Astrocyte (in vitro differentiated cells and primary cell): ENCODE data around the gene PHF24. TPM values are rescaled to one million over a fixed set of nuclear protein-coding genes. Genes with fewer than 3 reads are reported as not detected.

Experiments
- DNase-seq: peaks from one replicate; pipeline ENCODE4 v3.0.0-alpha.2; 2010; ENCODE audit warnings: low read depth
- FAIRE-seq: peaks from 2 replicates; lab custom pipeline; 2011; peaks lifted over from hg19 to GRCh38; lab: Jason Lieb, UNC
- H2AFZ ChIP-seq: 2 replicates; pipeline ENCODE4 v1.6.0; 2012; ENCODE audit warnings: low read depth, low read length, inconsistent platforms
- H3K27ac ChIP-seq: 2 replicates; pipeline ENCODE4 v1.5.1; 2011; ENCODE audit warnings: low read depth, low read length, inconsistent platforms
- H3K27me3 ChIP-seq: 2 replicates; pipeline ENCODE4 v1.6.0; 2011; ENCODE audit warnings: low read length, inconsistent platforms; ENCODE audit not compliant: insufficient read depth
- H3K36me3 ChIP-seq: 2 replicates; pipeline ENCODE4 v1.5.1; 2011; ENCODE audit warnings: low read length, inconsistent platforms; ENCODE audit not compliant: insufficient read depth
- H3K4me1 ChIP-seq: 2 replicates; pipeline ENCODE4 v1.5.1; 2011; ENCODE audit warnings: low read length, inconsistent platforms; ENCODE audit not compliant: insufficient read depth
- H3K4me2 ChIP-seq: 2 replicates; pipeline ENCODE4 v1.6.0; 2012; ENCODE audit warnings: low read length, inconsistent platforms
- H3K4me3 ChIP-seq: 2 replicates; pipeline ENCODE4 v1.5.1; 2011; ENCODE audit warnings: low read depth, mild to moderate bottlenecking, low read length, inconsistent platforms; ENCODE audit not compliant: insufficient read depth
- H3K79me2 ChIP-seq: 2 replicates; pipeline ENCODE4 v1.6.0; 2012; ENCODE audit warnings: mild to moderate bottlenecking, low read length, inconsistent platforms; ENCODE audit not compliant: insufficient read depth
- H3K9ac ChIP-seq: 2 replicates; pipeline ENCODE4 v1.6.0; 2012; ENCODE audit warnings: mild to moderate bottlenecking, low read length, inconsistent platforms
- H3K9me3 ChIP-seq: 2 replicates; pipeline ENCODE4 v1.5.1; 2012; ENCODE audit warnings: low read depth, mild to moderate bottlenecking, low read length, inconsistent platforms; ENCODE audit not compliant: insufficient read depth
- H4K20me1 ChIP-seq: 2 replicates; pipeline ENCODE4 v1.6.0; 2012; ENCODE audit warnings: low read length, inconsistent platforms; ENCODE audit not compliant: insufficient read depth
- H3K27ac Mint-ChIP-seq: one replicate; pipeline ENCODE4 v1.8.0; 2021; ENCODE audit warnings: mild to moderate bottlenecking, mixed read lengths; ENCODE audit not compliant: unreplicated experiment
- H3K27me3 Mint-ChIP-seq: one replicate; pipeline ENCODE4 v1.8.0; 2021; ENCODE audit warnings: low read depth, mixed read lengths; ENCODE audit not compliant: unreplicated experiment
- H3K36me3 Mint-ChIP-seq: one replicate; pipeline ENCODE4 v1.8.0; 2021; ENCODE audit warnings: low read depth, mixed read lengths; ENCODE audit not compliant: unreplicated experiment
- H3K4me1 Mint-ChIP-seq: one replicate; pipeline ENCODE4 v1.8.0; 2021; ENCODE audit warnings: low read depth, mixed read lengths; ENCODE audit not compliant: unreplicated experiment
- H3K4me3 Mint-ChIP-seq: one replicate; pipeline ENCODE4 v1.8.0; 2021; ENCODE audit warnings: mild to moderate bottlenecking, moderate library complexity, mixed read lengths; ENCODE audit not compliant: unreplicated experiment
- H3K9me3 Mint-ChIP-seq: one replicate; pipeline ENCODE4 v1.8.0; 2021; ENCODE audit warnings: mild to moderate bottlenecking, mixed read lengths; ENCODE audit not compliant: unreplicated experiment
- EZH2 ChIP-seq: IDR thresholded peaks from 2 replicates; pipeline ENCODE4 v1.6.1; 2012; ENCODE audit warnings: mild to moderate bottlenecking, low read length, inconsistent platforms; ENCODE audit not compliant: insufficient read depth
- total RNA-seq: library from RNA; stranded (reverse); gene quantifications from 2 replicates; pipeline ENCODE4 v1.2.1, GENCODE V29; 2021
- TF ChIP-seq, protein P1 (sequence below): IDR thresholded peaks from 2 replicates; pipeline ENCODE4 v1.5.1; 2011; ENCODE audit warnings: low read depth, mild to moderate bottlenecking, inconsistent platforms, low read length, moderate library complexity; ENCODE audit not compliant: insufficient read depth

Gene PHF24
- total RNA-seq, 1 donor from 2014 or later, result 0.16 TPM

DNA sequence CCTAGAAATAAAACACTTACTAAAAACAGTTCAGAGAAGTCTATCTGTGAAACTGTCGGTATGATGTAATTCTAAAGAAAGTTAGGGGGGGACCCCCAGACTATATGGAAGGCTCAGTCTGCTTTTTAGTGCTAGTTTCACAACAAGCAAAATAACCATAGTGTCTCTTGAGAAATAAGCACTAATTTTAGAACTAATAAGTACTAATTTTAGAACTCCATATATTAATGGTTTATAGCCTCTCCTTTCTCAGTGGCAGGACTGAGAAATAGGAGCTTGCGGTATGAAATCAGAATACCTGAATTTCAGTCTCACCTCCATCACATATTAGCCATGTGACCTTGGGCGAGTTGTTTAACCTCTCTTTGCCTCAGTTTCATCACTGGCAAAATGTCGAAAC lies 1.4 kb upstream of the PHF24 start:
- Mint-ChIP-seq H3K9me3 (peaks cover 3% of the 10 kb centered on the region), H3K4me3 (peak overlapping the region; percentile 66), H3K27me3 (peaks cover 37% of the 10 kb centered on the region), H3K36me3 (no peaks in the 10 kb centered on the region), H3K4me1 (peaks cover 8% of the 10 kb centered on the region), H3K27ac (no peak overlapping the region)
- Histone ChIP-seq H3K9me3 (no peaks in the 10 kb centered on the region), H4K20me1 (no peaks in the 10 kb centered on the region), H3K4me3 (no peak overlapping the region), H3K4me1 (peaks cover 3% of the 10 kb centered on the region), H3K27me3 (peaks cover 70% of the 10 kb centered on the region), H2AFZ (no peak overlapping the region), H3K4me2 (no peak overlapping the region), H3K9ac (no peak overlapping the region), H3K79me2 (no peaks in the 10 kb centered on the region), H3K27ac (no peak overlapping the region), H3K36me3 (no peaks in the 10 kb centered on the region)
- TF ChIP-seq, protein P1, sequence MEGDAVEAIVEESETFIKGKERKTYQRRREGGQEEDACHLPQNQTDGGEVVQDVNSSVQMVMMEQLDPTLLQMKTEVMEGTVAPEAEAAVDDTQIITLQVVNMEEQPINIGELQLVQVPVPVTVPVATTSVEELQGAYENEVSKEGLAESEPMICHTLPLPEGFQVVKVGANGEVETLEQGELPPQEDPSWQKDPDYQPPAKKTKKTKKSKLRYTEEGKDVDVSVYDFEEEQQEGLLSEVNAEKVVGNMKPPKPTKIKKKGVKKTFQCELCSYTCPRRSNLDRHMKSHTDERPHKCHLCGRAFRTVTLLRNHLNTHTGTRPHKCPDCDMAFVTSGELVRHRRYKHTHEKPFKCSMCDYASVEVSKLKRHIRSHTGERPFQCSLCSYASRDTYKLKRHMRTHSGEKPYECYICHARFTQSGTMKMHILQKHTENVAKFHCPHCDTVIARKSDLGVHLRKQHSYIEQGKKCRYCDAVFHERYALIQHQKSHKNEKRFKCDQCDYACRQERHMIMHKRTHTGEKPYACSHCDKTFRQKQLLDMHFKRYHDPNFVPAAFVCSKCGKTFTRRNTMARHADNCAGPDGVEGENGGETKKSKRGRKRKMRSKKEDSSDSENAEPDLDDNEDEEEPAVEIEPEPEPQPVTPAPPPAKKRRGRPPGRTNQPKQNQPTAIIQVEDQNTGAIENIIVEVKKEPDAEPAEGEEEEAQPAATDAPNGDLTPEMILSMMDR, result no peak
- TF ChIP-seq EZH2, result no peak
- DNase-seq, result no peak
- no peak for FAIRE-seq

DNA sequence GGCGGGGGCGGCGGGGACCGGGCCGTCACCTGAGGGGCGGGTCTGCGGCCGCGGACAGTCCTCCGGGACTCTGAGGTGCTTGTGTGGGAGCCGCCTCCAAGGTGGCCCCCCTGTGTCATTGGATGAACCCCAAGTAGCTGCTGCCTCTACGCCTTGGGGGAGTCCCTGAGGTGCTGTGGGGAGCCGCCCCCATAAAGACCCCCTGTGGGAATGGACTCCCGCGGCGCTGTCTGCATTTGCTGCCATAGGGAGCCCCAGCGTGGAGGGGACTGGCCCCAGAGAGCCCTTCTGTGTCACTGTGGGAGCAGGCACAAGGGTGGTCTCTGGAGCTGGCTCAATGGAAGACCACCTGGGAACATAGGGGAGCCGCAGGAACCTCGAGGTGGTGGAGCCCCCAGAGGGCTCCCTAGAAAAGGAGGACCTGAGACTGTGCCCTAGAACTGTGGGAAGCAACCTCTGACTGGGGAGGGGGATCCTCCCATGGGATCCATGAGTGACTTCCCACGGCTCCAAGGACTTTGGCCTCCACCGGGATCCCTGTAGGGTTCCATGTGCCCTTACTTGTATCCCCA lies 412 bp downstream of the PHF24 start:
- DNase-seq (no peak), FAIRE-seq (no peak)
- H3K27me3 Mint-ChIP-seq, result peaks cover 40% of the 10 kb centered on the region
- no peaks in the 10 kb centered on the region for H3K9me3 ChIP-seq
- H3K4me2 ChIP-seq, result peak overlapping the region; percentile 59
- no peak overlapping the region for H3K27ac Mint-ChIP-seq
- H3K9me3 Mint-ChIP-seq, result peaks cover 3% of the 10 kb centered on the region
- no peaks in the 10 kb centered on the region for H3K36me3 ChIP-seq
- H3K36me3 Mint-ChIP-seq, result no peaks in the 10 kb centered on the region
- H2AFZ ChIP-seq, result no peak overlapping the region
- no peaks in the 10 kb centered on the region for H4K20me1 ChIP-seq
- TF ChIP-seq, protein P1, result no peak
- no peak for TF ChIP-seq EZH2
- H3K4me1 ChIP-seq, result peaks cover 6% of the 10 kb centered on the region
- H3K4me1 Mint-ChIP-seq, result peaks cover 15% of the 10 kb centered on the region
- no peak overlapping the region for H3K27ac ChIP-seq
- no peaks in the 10 kb centered on the region for H3K79me2 ChIP-seq
- peaks cover 69% of the 10 kb centered on the region for H3K27me3 ChIP-seq
- H3K4me3 Mint-ChIP-seq, result peak overlapping the region; percentile 72
- H3K9ac ChIP-seq, result no peak overlapping the region
- H3K4me3 ChIP-seq, result no peak overlapping the region

DNA sequence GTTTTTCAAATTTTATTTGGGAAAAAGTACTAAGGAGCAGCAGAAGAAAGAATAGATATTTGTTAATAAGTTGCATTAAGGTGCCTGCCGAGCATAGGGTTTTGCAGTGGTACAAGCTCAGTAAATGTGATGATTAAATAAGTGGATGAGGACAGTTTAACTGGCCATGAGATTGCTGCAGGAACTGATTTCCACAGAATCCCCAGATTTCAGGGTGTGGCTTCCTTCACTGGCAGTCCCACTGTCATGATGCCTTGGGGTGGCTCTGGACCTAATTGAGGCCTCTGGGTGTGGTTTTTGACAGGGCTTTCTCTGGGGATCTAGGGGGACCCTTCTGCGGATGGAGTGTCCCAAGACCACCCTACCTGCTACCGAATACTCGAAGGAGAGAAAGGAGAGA lies 1.4 kb downstream of the PHF24 start:
- H3K4me3 ChIP-seq, result no peak overlapping the region
- H3K36me3 ChIP-seq, result no peaks in the 10 kb centered on the region
- H3K36me3 Mint-ChIP-seq, result no peaks in the 10 kb centered on the region
- H3K27me3 ChIP-seq, result peaks cover 70% of the 10 kb centered on the region
- peaks cover 6% of the 10 kb centered on the region for H3K4me1 ChIP-seq
- FAIRE-seq (no peak), DNase-seq (no peak)
- H3K27me3 Mint-ChIP-seq, result peaks cover 46% of the 10 kb centered on the region
- no peak overlapping the region for H3K4me3 Mint-ChIP-seq
- no peaks in the 10 kb centered on the region for H3K9me3 ChIP-seq
- TF ChIP-seq EZH2, result no peak
- TF ChIP-seq, protein P1, result no peak
- peaks cover 3% of the 10 kb centered on the region for H3K9me3 Mint-ChIP-seq
- no peak overlapping the region for H3K27ac Mint-ChIP-seq
- H4K20me1 ChIP-seq, result no peaks in the 10 kb centered on the region
- H3K27ac ChIP-seq, result no peak overlapping the region
- no peaks in the 10 kb centered on the region for H3K79me2 ChIP-seq
- H3K9ac ChIP-seq, result no peak overlapping the region
- no peak overlapping the region for H3K4me2 ChIP-seq
- peaks cover 15% of the 10 kb centered on the region for H3K4me1 Mint-ChIP-seq
- H2AFZ ChIP-seq, result no peak overlapping the region
